ENCODE data around the gene BAIAP2. TPM values are rescaled to one million over a fixed set of nuclear protein-coding genes. Genes with fewer than 3 reads are reported as not detected.

BAIAP2 gene
- total and polyA plus RNA-seq, 2 of the 13 experiments (the other 11 are each of a cell fraction or from before 2014, with no cell fraction given), result 22.5 to 24.0 TPM

DNA sequence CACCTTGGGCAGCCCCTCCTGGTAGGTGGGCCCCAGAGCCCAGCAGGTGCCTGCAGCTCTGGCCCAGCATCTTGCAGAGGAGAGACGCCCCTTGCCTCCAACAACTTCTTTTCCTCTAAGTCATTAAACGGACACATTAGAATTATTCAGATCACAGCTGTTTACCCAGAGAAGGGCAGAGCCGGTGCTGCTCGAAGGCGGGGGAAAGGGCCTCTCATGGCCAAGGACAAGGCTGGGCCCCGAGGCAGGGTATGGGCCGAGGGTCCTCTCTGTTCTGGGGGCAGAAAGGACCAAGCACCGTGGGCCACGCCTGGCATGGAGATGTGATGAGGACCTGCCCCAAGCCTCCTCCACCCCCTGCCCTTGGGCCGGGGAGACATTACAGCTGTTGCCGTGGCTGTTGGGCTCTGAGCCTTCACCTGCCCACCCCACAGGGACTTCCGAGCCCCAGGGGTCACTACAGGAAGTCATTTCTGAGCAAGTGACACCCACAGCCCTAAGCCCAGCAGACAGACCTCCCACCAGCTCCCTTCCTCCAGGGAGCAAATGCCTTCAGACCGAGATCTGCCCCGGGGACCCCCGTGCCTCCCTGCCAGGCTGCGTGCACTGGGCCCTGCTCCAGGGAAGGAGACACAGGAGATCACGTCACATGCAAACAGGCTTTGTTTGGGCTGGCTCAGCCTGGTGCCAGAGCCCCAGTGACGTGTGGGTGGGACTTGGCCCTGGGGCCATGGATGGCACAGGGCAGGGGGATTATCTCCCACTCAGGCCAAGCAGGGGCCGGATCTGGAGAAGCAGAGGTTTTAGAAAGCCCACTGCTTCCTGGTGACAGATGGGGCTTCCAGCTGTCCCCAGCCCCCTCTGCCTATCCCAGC lies 129.7 kb downstream of the BAIAP2 start (continued):
- TF ChIP-seq, protein P1, sequence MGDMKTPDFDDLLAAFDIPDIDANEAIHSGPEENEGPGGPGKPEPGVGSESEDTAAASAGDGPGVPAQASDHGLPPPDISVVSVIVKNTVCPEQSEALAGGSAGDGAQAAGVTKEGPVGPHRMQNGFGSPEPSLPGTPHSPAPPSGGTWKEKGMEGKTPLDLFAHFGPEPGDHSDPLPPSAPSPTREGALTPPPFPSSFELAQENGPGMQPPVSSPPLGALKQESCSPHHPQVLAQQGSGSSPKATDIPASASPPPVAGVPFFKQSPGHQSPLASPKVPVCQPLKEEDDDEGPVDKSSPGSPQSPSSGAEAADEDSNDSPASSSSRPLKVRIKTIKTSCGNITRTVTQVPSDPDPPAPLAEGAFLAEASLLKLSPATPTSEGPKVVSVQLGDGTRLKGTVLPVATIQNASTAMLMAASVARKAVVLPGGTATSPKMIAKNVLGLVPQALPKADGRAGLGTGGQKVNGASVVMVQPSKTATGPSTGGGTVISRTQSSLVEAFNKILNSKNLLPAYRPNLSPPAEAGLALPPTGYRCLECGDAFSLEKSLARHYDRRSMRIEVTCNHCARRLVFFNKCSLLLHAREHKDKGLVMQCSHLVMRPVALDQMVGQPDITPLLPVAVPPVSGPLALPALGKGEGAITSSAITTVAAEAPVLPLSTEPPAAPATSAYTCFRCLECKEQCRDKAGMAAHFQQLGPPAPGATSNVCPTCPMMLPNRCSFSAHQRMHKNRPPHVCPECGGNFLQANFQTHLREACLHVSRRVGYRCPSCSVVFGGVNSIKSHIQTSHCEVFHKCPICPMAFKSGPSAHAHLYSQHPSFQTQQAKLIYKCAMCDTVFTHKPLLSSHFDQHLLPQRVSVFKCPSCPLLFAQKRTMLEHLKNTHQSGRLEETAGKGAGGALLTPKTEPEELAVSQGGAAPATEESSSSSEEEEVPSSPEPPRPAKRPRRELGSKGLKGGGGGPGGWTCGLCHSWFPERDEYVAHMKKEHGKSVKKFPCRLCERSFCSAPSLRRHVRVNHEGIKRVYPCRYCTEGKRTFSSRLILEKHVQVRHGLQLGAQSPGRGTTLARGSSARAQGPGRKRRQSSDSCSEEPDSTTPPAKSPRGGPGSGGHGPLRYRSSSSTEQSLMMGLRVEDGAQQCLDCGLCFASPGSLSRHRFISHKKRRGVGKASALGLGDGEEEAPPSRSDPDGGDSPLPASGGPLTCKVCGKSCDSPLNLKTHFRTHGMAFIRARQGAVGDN (CRISPR knock-in tag; IDR thresholded peaks at IDR 0.05), result peak; percentile 72; the same call in 1 of the 2 replicates

DNA sequence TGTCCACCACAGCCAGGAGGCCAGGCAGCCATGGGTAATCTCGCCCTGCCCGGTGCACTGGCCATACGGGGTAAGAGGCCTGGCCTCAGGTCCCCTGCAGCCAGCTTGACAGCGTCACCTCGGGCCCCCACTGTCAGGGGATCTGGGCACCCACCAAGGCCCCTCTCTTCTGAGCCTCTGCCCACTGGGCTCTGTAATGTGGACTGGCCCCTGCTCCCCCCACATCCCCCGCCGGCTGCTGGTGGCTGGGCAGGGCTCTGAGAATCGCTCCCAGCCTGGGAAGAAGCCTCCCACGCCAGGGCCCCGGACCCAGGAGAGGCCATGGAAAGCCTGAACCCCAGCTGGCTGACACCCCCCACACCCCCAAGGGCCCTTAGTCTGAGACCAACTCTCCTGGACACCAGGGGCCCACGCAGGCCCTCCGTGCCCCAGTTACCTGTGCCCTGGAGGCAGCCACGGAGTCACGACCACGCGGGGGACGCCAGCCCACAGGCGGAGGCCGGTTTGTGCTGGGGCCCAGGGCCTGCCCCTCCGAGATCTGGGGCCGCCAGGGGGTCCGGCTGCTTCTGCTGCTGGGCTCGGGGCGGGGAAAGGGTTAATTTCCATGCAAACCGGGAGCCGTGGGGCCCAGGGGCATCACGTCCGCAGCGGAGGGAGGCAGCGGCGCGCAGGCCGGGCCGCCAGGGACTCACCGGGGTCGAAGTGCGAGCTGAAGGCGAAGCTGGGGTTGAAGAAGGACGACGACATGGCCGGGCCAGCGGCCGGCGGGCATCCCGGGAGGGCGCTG lies 130.5 kb downstream of the BAIAP2 start, which contains the start of gene PVALEF:
TSS of gene PVALEF (plus strand) at position 262 of the 787 bp plus-strand sequence. CDS start 15,720 bp downstream, outside the sequence.
- no peak within 1 kb of the TSS for H2AFZ ChIP-seq (ENCODE audit: low read length)
- H3K36me3 ChIP-seq (replicated peaks in 1 of 2; ENCODE audit: control insufficient read depth in 1 of 2, insufficient read depth in 2 of 2, low read length in 2 of 2), result no peaks in the 10 kb centered on the region
- ChIA-PET POLR2A (interaction anchor here (1.0 to 2.0 kb wide), 8 partner anchors 13 to 74 kb away, joined by 3 to 7 read pairs (median 4); partner anchors contain the start of genes CEP131, NDUFAF8 and TEPSIN), CTCF (ENCODE audit: low intra/inter-chr PET ratio, low total read pairs) (no interaction called here)
- no peaks in the 10 kb centered on the region for H3K27me3 ChIP-seq (ENCODE audit: control insufficient read depth in 1 of 2, insufficient read depth in 2 of 2, low read length in 2 of 2)
- ATAC-seq (peak; percentile 76), FAIRE-seq (no peak), DNase-seq (ENCODE audit: low spot score) (peak; percentile 48)
- WGBS (ENCODE audit: low lambda C conversion rate), result under 1% methylated on average over 30 of the region's 46 CpGs
- BruUV-seq (replicated peaks), result no TSS peak
- H3K9me3 ChIP-seq (ENCODE audit: low read length), result no peaks in the 10 kb centered on the region
- no peaks in the 10 kb centered on the region for H4K20me1 ChIP-seq (ENCODE audit: insufficient read depth, low read length)
- peak within 1 kb of the TSS; percentile 84 to 95 (median 95) for H3K4me3 ChIP-seq (replicated peaks in 1 of 3; ENCODE audit: insufficient read depth in 1 of 3, low read depth in 2 of 3, low read length in 3 of 3)
- H3K9ac ChIP-seq (ENCODE audit: insufficient read depth, low read depth, low read length), result peak within 1 kb of the TSS; percentile 86
- peaks cover 39% of the 10 kb centered on the region for H3K4me1 ChIP-seq (ENCODE audit: insufficient read depth, low read length)
- in situ Hi-C loops (cut with HindIII; ENCODE audit: extremely low pct_ligation_motif_present, low pct_unique_long_range_greater_than_20kb), result no loop called here
- intact Hi-C loops (cut with micrococcal nuclease; ENCODE audit: unreplicated experiment), result no loop called here
- H3K79me2 ChIP-seq (ENCODE audit: insufficient read depth, low read length), result no peaks in the 10 kb centered on the region
- H3K27ac ChIP-seq (ENCODE audit: extremely low read length, insufficient read depth, low read length), result peak within 1 kb of the TSS; percentile 78
- H3K4me2 ChIP-seq (ENCODE audit: low read depth, low read length), result peak within 1 kb of the TSS; percentile 86
- TF ChIP-seq, protein P2, sequence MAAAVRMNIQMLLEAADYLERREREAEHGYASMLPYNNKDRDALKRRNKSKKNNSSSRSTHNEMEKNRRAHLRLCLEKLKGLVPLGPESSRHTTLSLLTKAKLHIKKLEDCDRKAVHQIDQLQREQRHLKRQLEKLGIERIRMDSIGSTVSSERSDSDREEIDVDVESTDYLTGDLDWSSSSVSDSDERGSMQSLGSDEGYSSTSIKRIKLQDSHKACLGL (CRISPR knock-in tag; IDR thresholded peaks at IDR 0.05), result peak; percentile 71
- TF ChIP-seq NR2F1 (CRISPR knock-in tag; IDR thresholded peaks at IDR 0.05) (no peak), SMAD3 (CRISPR knock-in tag; IDR thresholded peaks at IDR 0.05) (peak; percentile 55; the same call in 1 of the 2 replicates), ZNF839 (CRISPR knock-in tag; IDR thresholded peaks at IDR 0.05; ENCODE audit: borderline replicate concordance) (peak; percentile 85), RFX5 (IDR thresholded peaks at IDR 0.05; ENCODE audit: low read depth, low read length) (peak; percentile 1; the same call in 1 of the 2 replicates), TAF1 (CRISPR knock-in tag; IDR thresholded peaks at IDR 0.05) (peak; percentile 52; the same call in 1 of the 2 replicates), ZNF512 (CRISPR knock-in tag; IDR thresholded peaks at IDR 0.05) (peak; percentile 39; the same call in 1 of the 2 replicates), ZSCAN25 (CRISPR knock-in tag; IDR thresholded peaks at IDR 0.05) (peak; percentile 45; the same call in 1 of the 2 replicates), PHF21A (CRISPR knock-in tag; IDR thresholded peaks at IDR 0.05) (peak; percentile 86), NFYB (CRISPR knock-in tag; IDR thresholded peaks at IDR 0.05) (peak; percentile 21; the same call in 1 of the 2 replicates), CCDC6 (CRISPR knock-in tag; IDR thresholded peaks at IDR 0.05) (peak; percentile 53; the same call in 1 of the 2 replicates)
